ENCODE results near the gene GRPEL1.

Gene GRPEL1

DNA sequence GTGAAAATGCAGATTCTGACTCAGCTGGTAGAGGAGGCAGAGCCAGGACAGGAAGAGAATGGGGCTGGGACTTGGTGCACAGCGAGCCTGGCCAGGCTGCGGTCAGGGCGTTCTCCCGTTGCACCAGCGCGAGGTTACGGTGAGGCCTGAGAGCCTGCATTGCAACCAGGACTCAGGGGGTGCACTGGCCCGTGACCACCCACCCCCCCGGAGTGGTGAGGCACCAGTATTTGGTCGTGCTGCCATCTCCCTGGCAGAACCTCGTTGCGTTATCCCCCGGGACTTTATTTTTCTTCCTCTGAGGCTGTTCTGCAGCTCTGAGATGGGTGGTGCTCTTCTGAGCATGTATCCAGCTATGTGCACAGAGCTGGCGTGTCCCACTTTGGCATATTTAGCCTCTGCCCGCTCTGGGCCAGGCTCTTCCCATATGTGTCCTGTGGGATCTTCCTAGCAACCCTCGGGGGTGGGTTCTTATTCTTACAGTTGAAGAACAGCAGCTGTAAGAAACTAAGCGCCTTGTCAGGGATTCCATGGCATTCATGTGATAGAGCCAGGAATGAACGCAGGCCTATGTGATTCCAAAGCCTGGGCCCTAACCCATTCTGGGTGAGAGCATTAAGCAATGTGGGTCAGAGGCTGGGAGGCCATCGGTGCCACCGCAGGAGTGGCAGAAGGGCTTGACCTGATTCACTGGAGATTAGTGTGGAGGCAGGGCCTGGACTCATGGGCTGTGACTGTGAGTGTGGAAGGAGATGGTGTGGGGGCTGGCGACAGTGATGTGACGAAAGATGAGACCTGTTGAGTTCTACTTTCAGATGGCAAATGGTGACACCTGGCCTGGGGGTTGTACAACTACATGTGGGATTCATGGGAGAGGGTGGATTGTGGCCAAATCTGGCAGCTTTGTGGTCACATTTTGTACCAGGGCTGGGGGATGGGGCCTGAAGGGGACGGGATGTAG lies 21.6 kb downstream of the GRPEL1 start:
- TF ChIP-seq EP300 (IDR thresholded peaks at IDR 0.05; ENCODE audit: borderline replicate concordance): no peak
- no peak for TF ChIP-seq TEAD4 (IDR thresholded peaks at IDR 0.05)

DNA sequence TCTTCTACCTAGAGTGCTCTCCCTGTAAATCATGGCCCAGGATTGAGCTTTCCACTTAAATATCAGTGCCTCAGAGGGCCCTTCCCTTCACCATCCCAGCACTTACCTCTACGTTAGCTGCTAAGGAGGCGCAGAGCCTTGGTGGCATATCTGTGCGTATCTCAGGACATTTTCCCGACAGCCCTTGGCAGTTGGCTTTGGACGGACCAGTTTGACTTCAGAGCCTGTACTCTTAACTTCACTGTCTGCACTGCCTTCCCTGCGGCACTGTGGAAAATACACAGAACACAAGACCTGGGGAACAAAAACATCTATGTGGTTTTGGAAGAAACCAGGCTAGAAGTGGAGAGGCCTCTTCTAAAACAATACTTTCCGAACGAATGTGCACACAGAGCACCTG lies 22.3 kb downstream of the GRPEL1 start:
- no peak for TF ChIP-seq EGR1 (IDR thresholded peaks at IDR 0.05)
- TF ChIP-seq TEAD4 (IDR thresholded peaks at IDR 0.05): no peak

GRCh38 chr4:7044137-7044930 lies 23.5 kb downstream of the GRPEL1 start:
- TF ChIP-seq ZBTB7A (IDR thresholded peaks at IDR 0.05; ENCODE audit: low read depth) (no peak), NFIC (IDR thresholded peaks at IDR 0.05) (no peak), CEBPB (IDR thresholded peaks at IDR 0.05) (no peak), TCF12 (IDR thresholded peaks at IDR 0.05; ENCODE audit: low read depth) (no peak), TAF1 (IDR thresholded peaks at IDR 0.05; ENCODE audit: low read depth) (no peak), YY1 (IDR thresholded peaks at IDR 0.05; ENCODE audit: low read depth) (no peak), CREB1 (IDR thresholded peaks at IDR 0.05; ENCODE audit: low read depth) (no peak), MAX (IDR thresholded peaks at IDR 0.05) (no peak), TEAD4 (IDR thresholded peaks at IDR 0.05) (no peak), RAD21 (IDR thresholded peaks at IDR 0.05; ENCODE audit: low read depth) (no peak), EGR1 (IDR thresholded peaks at IDR 0.05) (no peak), FOXM1 (IDR thresholded peaks at IDR 0.05; ENCODE audit: borderline replicate concordance, low read depth) (no peak)
- TF ChIP-seq, protein P1, sequence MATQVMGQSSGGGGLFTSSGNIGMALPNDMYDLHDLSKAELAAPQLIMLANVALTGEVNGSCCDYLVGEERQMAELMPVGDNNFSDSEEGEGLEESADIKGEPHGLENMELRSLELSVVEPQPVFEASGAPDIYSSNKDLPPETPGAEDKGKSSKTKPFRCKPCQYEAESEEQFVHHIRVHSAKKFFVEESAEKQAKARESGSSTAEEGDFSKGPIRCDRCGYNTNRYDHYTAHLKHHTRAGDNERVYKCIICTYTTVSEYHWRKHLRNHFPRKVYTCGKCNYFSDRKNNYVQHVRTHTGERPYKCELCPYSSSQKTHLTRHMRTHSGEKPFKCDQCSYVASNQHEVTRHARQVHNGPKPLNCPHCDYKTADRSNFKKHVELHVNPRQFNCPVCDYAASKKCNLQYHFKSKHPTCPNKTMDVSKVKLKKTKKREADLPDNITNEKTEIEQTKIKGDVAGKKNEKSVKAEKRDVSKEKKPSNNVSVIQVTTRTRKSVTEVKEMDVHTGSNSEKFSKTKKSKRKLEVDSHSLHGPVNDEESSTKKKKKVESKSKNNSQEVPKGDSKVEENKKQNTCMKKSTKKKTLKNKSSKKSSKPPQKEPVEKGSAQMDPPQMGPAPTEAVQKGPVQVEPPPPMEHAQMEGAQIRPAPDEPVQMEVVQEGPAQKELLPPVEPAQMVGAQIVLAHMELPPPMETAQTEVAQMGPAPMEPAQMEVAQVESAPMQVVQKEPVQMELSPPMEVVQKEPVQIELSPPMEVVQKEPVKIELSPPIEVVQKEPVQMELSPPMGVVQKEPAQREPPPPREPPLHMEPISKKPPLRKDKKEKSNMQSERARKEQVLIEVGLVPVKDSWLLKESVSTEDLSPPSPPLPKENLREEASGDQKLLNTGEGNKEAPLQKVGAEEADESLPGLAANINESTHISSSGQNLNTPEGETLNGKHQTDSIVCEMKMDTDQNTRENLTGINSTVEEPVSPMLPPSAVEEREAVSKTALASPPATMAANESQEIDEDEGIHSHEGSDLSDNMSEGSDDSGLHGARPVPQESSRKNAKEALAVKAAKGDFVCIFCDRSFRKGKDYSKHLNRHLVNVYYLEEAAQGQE (IDR thresholded peaks at IDR 0.05; ENCODE audit: low read depth): no peak

GRCh38 chr4:7043284-7044136 lies 24.4 kb downstream of the GRPEL1 start, which contains the start of gene TADA2B:
Gene TADA2B (plus strand): TSS chr4:7043372. CDS start chr4:7043580, 208 bp downstream.
- no peak for TF ChIP-seq CREB1 (IDR thresholded peaks at IDR 0.05; ENCODE audit: low read depth)
- TF ChIP-seq, protein P1 (IDR thresholded peaks at IDR 0.05; ENCODE audit: low read depth): 0 out of 2 replicates have a peak, but pooled peaks have one; percentile 11
- TF ChIP-seq YY1 (IDR thresholded peaks at IDR 0.05; ENCODE audit: low read depth): peak; percentile 84

GRCh38 chr4:7042503-7043283 lies 25.2 kb downstream of the GRPEL1 start:
- TF ChIP-seq EGR1 (IDR thresholded peaks at IDR 0.05) (peak; percentile 70), USF1 (IDR thresholded peaks at IDR 0.05) (no peak), ZBTB7A (IDR thresholded peaks at IDR 0.05; ENCODE audit: low read depth) (peak; percentile 62; the same call in 1 of the 2 replicates), MAX (IDR thresholded peaks at IDR 0.05) (peak; percentile 71), TAF1 (IDR thresholded peaks at IDR 0.05; ENCODE audit: low read depth) (no peak)

Measured in Ishikawa (cell line).